ENCODE results near the gene ZMIZ2.

DNA sequence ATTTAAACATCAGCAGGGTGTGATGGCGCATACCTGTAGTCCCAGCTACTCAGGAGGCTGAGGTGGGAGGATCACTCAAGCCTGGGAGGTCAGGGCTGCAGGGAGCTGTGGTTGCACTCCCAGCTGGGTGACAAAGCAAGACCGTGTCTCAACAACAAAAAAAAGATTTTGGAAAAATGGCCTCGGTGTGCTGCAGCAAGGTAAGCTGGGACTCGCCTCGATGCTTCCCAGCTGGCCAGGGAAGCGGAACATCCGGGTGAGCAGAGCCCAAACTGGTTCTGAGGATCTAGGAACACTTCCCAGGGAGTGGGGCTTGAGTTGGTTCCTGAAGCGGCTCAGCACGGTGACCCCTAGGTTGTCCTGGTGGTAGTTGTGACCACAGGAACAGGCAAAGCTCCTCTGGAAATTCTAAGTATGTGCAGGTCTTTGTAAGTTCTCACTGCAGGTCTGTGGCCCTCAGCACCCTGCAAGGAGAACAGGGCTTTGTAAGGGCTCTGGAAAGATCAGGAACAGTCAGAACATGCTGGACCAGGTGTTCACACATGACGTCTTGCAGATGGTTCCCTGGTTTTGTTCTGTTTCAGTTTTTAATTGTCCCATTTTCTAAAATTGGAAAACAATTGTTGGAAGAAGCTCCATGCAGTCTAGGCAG, 38.6 kb upstream of the ZMIZ2 start:
- TF ChIP-seq, protein P1, sequence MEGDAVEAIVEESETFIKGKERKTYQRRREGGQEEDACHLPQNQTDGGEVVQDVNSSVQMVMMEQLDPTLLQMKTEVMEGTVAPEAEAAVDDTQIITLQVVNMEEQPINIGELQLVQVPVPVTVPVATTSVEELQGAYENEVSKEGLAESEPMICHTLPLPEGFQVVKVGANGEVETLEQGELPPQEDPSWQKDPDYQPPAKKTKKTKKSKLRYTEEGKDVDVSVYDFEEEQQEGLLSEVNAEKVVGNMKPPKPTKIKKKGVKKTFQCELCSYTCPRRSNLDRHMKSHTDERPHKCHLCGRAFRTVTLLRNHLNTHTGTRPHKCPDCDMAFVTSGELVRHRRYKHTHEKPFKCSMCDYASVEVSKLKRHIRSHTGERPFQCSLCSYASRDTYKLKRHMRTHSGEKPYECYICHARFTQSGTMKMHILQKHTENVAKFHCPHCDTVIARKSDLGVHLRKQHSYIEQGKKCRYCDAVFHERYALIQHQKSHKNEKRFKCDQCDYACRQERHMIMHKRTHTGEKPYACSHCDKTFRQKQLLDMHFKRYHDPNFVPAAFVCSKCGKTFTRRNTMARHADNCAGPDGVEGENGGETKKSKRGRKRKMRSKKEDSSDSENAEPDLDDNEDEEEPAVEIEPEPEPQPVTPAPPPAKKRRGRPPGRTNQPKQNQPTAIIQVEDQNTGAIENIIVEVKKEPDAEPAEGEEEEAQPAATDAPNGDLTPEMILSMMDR (IDR thresholded peaks at IDR 0.05) = no peak
- no peak for TF ChIP-seq POLR2A (IDR thresholded peaks at IDR 0.05)
- no peak for TF ChIP-seq POLR2AphosphoS5 (IDR thresholded peaks at IDR 0.05)

Data from prostate gland (tissue), 2 donors.